ENCODE data around the gene LRRC1.

DNA sequence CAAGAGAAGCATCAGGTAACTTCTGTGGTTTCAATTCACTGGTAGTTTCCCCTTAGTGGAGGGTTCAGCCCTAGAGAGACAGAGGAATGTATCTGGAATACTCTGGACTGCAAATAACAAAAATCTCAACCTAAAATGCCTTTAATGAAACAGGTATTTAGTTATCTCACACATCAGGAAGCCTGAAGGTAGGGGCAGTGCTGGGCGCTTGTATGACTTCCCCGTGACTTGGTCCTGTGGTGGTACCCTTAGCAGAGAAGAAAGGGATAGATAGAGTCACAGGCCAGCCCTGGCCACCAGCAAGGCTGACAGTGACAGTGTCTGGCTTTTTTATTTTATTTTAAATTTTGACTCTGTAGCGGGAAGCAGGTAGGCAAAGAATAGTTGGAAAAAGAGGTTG is 14.9 kb downstream of the LRRC1 start:
- TF ChIP-seq, protein P1, sequence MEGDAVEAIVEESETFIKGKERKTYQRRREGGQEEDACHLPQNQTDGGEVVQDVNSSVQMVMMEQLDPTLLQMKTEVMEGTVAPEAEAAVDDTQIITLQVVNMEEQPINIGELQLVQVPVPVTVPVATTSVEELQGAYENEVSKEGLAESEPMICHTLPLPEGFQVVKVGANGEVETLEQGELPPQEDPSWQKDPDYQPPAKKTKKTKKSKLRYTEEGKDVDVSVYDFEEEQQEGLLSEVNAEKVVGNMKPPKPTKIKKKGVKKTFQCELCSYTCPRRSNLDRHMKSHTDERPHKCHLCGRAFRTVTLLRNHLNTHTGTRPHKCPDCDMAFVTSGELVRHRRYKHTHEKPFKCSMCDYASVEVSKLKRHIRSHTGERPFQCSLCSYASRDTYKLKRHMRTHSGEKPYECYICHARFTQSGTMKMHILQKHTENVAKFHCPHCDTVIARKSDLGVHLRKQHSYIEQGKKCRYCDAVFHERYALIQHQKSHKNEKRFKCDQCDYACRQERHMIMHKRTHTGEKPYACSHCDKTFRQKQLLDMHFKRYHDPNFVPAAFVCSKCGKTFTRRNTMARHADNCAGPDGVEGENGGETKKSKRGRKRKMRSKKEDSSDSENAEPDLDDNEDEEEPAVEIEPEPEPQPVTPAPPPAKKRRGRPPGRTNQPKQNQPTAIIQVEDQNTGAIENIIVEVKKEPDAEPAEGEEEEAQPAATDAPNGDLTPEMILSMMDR (IDR thresholded peaks at IDR 0.05) = no peak
- TF ChIP-seq POLR2A (IDR thresholded peaks at IDR 0.05) = no peak
